ENCODE data around the gene NAA15.
"Not testable (repeated sequence)": the region's sequence is repeated elsewhere in the genome, so short reads cannot be mapped to it uniquely, and the experiment has no call there.

- TF ChIP-seq, protein P1, sequence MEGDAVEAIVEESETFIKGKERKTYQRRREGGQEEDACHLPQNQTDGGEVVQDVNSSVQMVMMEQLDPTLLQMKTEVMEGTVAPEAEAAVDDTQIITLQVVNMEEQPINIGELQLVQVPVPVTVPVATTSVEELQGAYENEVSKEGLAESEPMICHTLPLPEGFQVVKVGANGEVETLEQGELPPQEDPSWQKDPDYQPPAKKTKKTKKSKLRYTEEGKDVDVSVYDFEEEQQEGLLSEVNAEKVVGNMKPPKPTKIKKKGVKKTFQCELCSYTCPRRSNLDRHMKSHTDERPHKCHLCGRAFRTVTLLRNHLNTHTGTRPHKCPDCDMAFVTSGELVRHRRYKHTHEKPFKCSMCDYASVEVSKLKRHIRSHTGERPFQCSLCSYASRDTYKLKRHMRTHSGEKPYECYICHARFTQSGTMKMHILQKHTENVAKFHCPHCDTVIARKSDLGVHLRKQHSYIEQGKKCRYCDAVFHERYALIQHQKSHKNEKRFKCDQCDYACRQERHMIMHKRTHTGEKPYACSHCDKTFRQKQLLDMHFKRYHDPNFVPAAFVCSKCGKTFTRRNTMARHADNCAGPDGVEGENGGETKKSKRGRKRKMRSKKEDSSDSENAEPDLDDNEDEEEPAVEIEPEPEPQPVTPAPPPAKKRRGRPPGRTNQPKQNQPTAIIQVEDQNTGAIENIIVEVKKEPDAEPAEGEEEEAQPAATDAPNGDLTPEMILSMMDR (IDR thresholded peaks at IDR 0.05) = not testable (repeated sequence)
- not testable (repeated sequence) for TF ChIP-seq POLR2A (IDR thresholded peaks at IDR 0.05)
These were observed 145.8 kb downstream of the NAA15 start for GRCh38 chr4:139447078-139447477.
